ENCODE data around the gene GATA5. TPM values are rescaled to one million over a fixed set of nuclear protein-coding genes. Genes with fewer than 3 reads are reported as not detected.

The GATA5 gene
- polyA plus RNA-seq (2013, experiment 1 of 2; ENCODE audit: insufficient read length), result not detected
- polyA plus RNA-seq (2013, experiment 2 of 2; ENCODE audit: insufficient read length), result not detected

- no peak for DNase-seq
Observed at GRCh38 chr20:62475772-62476055, at the start of gene GATA5. TSS of gene GATA5 (minus strand) at chr20:62475995. CDS start at chr20:62475521, 474 bp downstream.

GRCh38 chr20:62525014-62525413, 49.2 kb upstream of the GATA5 start:
- DNase-seq, result no peak

GRCh38 chr20:62524505-62524911, 48.7 kb upstream of the GATA5 start:
- DNase-seq, result no peak

GRCh38 chr20:62523473-62524203, 47.8 kb upstream of the GATA5 start:
- no peak for DNase-seq

- DNase-seq, result no peak
Observed at GRCh38 chr20:62522748-62523396, 47.1 kb upstream of the GATA5 start.

- DNase-seq, result no peak
Observed at GRCh38 chr20:62519826-62520225, 44.0 kb upstream of the GATA5 start.

GRCh38 chr20:62518911-62519310, 43.1 kb upstream of the GATA5 start:
- DNase-seq, result no peak

- DNase-seq, result no peak
Observed at GRCh38 chr20:62517901-62518610, 42.3 kb upstream of the GATA5 start.

- DNase-seq, result no peak
Observed at GRCh38 chr20:62517168-62517567, 41.4 kb upstream of the GATA5 start.

GRCh38 chr20:62516338-62516737, 40.5 kb upstream of the GATA5 start:
- no peak for DNase-seq

GRCh38 chr20:62515826-62516225, 40.0 kb upstream of the GATA5 start:
- no peak for DNase-seq

- no peak for DNase-seq
Observed at GRCh38 chr20:62515280-62515679, 39.5 kb upstream of the GATA5 start.

GRCh38 chr20:62513991-62514390, 38.2 kb upstream of the GATA5 start:
- DNase-seq, result no peak

- no peak for DNase-seq
Observed at GRCh38 chr20:62511915-62512610, 36.3 kb upstream of the GATA5 start.

- no peak for DNase-seq
Observed at GRCh38 chr20:62511300-62511914, 35.6 kb upstream of the GATA5 start.

- DNase-seq, result no peak
Observed at GRCh38 chr20:62508641-62509051, 32.9 kb upstream of the GATA5 start.

- DNase-seq, result no peak
Observed at GRCh38 chr20:62507991-62508640, 32.3 kb upstream of the GATA5 start.

GRCh38 chr20:62507323-62507722, 31.5 kb upstream of the GATA5 start:
- DNase-seq, result no peak

GRCh38 chr20:62506791-62507190, 31.0 kb upstream of the GATA5 start:
- no peak for DNase-seq

- no peak for DNase-seq
Observed at GRCh38 chr20:62506087-62506486, 30.3 kb upstream of the GATA5 start.

- DNase-seq, result no peak
Observed at GRCh38 chr20:62505337-62506045, 29.7 kb upstream of the GATA5 start.
